WTC11 (cell line): ENCODE data around the gene PLEKHM3.

ENCODE experiments used
- ATF3 ChIP-seq: sonication (generic); formaldehyde crosslinking; conservative IDR thresholded peaks from 2 replicates; pipeline ENCODE4 v1.8.1; 2022; ENCODE audit warnings: mild to moderate bottlenecking, missing genetic modification reagents
- CREB1 ChIP-seq: sonication (generic); formaldehyde crosslinking; IDR thresholded peaks from 2 replicates; pipeline ENCODE4 v1.8.0; 2023; ENCODE audit warnings: mild to moderate bottlenecking, missing genetic modification reagents
- CTCF ChIP-seq: fragments of 200-600 bp; IDR thresholded peaks from 2 replicates; pipeline ENCODE4 v1.8.0; 2022; ENCODE audit warnings: antibody characterized with exemption
- FOXJ3 ChIP-seq: sonication (generic); formaldehyde crosslinking; IDR thresholded peaks from 2 replicates; pipeline ENCODE4 v1.9.0; 2021; ENCODE audit warnings: missing genetic modification reagents, mild to moderate bottlenecking, borderline replicate concordance
- GABPB1 ChIP-seq: sonication (generic); formaldehyde crosslinking; IDR thresholded peaks from 2 replicates; pipeline ENCODE4 v1.8.1; 2023; ENCODE audit warnings: mild to moderate bottlenecking, missing genetic modification reagents
- IRF2 ChIP-seq: sonication (generic); formaldehyde crosslinking; IDR thresholded peaks from 2 replicates; pipeline ENCODE4 v1.8.0; 2022; ENCODE audit warnings: low read depth, missing genetic modification reagents, borderline replicate concordance
- MLX ChIP-seq: sonication (generic); formaldehyde crosslinking; IDR thresholded peaks from 2 replicates; pipeline ENCODE4 v1.8.1; 2023; ENCODE audit warnings: mild to moderate bottlenecking, missing genetic modification reagents, moderate library complexity
- ZNF512 ChIP-seq: sonication (generic); formaldehyde crosslinking; IDR thresholded peaks from 2 replicates; pipeline ENCODE4 v1.8.1; 2022; ENCODE audit warnings: missing genetic modification reagents, borderline replicate concordance

- TF ChIP-seq ATF3 (CRISPR knock-in tag) (no peak), CTCF (no peak), GABPB1 (CRISPR knock-in tag) (no peak), FOXJ3 (no peak), ZNF512 (no peak), MLX (CRISPR knock-in tag) (no peak), IRF2 (no peak), CREB1 (CRISPR knock-in tag) (no peak)
These were observed 176.8 kb downstream of the PLEKHM3 start for GRCh38 chr2:207848545-207848928.
